Stimulated activated CD4-positive, alpha-beta T cell treated with anti-CD3 and anti-CD28 coated beads, Interleukin-2, amount 100 ng/mL, for 24 hours (primary cell): ENCODE results near the gene OTULIN.

Experiments used
- DNase-seq, 2 donors: peaks; one replicate each; pipeline ENCODE4 v3.0.0-alpha.2; 2020

The OTULIN gene

GRCh38 chr5:14722923-14723322, 58.4 kb downstream of the OTULIN start:
- DNase-seq: no peak

GRCh38 chr5:14723701-14724132, 59.2 kb downstream of the OTULIN start:
- DNase-seq: no peak

- DNase-seq: no peak
These were observed 60.1 kb downstream of the OTULIN start for GRCh38 chr5:14724633-14725032.

- DNase-seq: no peak
These were observed 61.7 kb downstream of the OTULIN start for GRCh38 chr5:14726066-14726838.

GRCh38 chr5:14727428-14727865, 62.9 kb downstream of the OTULIN start:
- DNase-seq: peak; percentile 82 to 84

GRCh38 chr5:14727928-14728458, 63.5 kb downstream of the OTULIN start:
- no peak for DNase-seq

GRCh38 chr5:14728459-14728938, 64.0 kb downstream of the OTULIN start:
- DNase-seq: no peak

GRCh38 chr5:14729448-14730385, 65.2 kb downstream of the OTULIN start:
- DNase-seq: no peak

- DNase-seq: no peak
These were observed 65.9 kb downstream of the OTULIN start for GRCh38 chr5:14730466-14730865.

GRCh38 chr5:14730881-14731280, 66.4 kb downstream of the OTULIN start:
- no peak for DNase-seq

GRCh38 chr5:14732991-14733390, 68.5 kb downstream of the OTULIN start:
- no peak for DNase-seq

- DNase-seq: no peak
These were observed 69.1 kb downstream of the OTULIN start for GRCh38 chr5:14733661-14734060.

- DNase-seq: no peak
These were observed 69.9 kb downstream of the OTULIN start for GRCh38 chr5:14734396-14734795.

GRCh38 chr5:14735944-14736343, 71.4 kb downstream of the OTULIN start:
- no peak for DNase-seq

GRCh38 chr5:14737291-14737690, 72.8 kb downstream of the OTULIN start:
- no peak for DNase-seq

- no peak for DNase-seq
These were observed 73.5 kb downstream of the OTULIN start for GRCh38 chr5:14738050-14738449.

- no peak for DNase-seq
These were observed 75.0 kb downstream of the OTULIN start for GRCh38 chr5:14739538-14739937.

- DNase-seq: no peak
These were observed 75.5 kb downstream of the OTULIN start for GRCh38 chr5:14739981-14740380.

- DNase-seq: no peak
These were observed 76.6 kb downstream of the OTULIN start for GRCh38 chr5:14741131-14741530.

- no peak for DNase-seq
These were observed 77.4 kb downstream of the OTULIN start for GRCh38 chr5:14741801-14742440.

GRCh38 chr5:14742498-14742897, 78.0 kb downstream of the OTULIN start:
- no peak for DNase-seq

- DNase-seq: no peak
These were observed 79.2 kb downstream of the OTULIN start for GRCh38 chr5:14743601-14744295.
